GM06990 (cell line): ENCODE data around the gene MZF1.

Source experiments
- DNase-seq: peaks from one replicate; pipeline ENCODE4 v3.0.0-alpha.2; 2011; ENCODE audit not compliant: insufficient read length; ENCODE audit errors: extremely low read depth
- H3K27me3 ChIP-seq: replicated peaks from 2 replicates; pipeline ENCODE4 v1.6.0; 2011; ENCODE audit warnings: low read length; ENCODE audit not compliant: control insufficient read depth, insufficient read depth
- H3K36me3 ChIP-seq: 2 replicates; pipeline ENCODE4 v1.5.1; 2011; ENCODE audit warnings: low read length; ENCODE audit not compliant: control insufficient read depth, insufficient read depth
- H3K4me3 ChIP-seq: replicated peaks from 2 replicates; pipeline ENCODE4 v1.5.1; 2011; ENCODE audit warnings: low read depth, mild to moderate bottlenecking, control low read depth, low read length
- CTCF ChIP-seq: IDR thresholded peaks from 2 replicates; pipeline ENCODE4 v1.5.1; 2011; ENCODE audit warnings: low read length, control low read depth, mild to moderate bottlenecking, inconsistent platforms; ENCODE audit not compliant: insufficient read depth, poor library complexity, severe bottlenecking

The MZF1 gene

GRCh38 chr19:58575183-58576041 lies 2.3 kb upstream of the MZF1 start:
- TF ChIP-seq CTCF = peak; percentile 22

GRCh38 chr19:58573658-58574164 lies 576 bp upstream of the MZF1 start:
- H3K4me3 ChIP-seq = peak overlapping the region; percentile 74
- peaks cover 19% of the 10 kb centered on the region for H3K36me3 ChIP-seq
- DNase-seq = no peak
- no peak for TF ChIP-seq CTCF
- no peaks in the 10 kb centered on the region for H3K27me3 ChIP-seq

More at GRCh38 chr19:58575183-58576041, 2.3 kb upstream of the MZF1 start:
- peak; percentile 93 for DNase-seq
- Histone ChIP-seq H3K27me3 (no peaks in the 10 kb centered on the region), H3K36me3 (peaks cover 8% of the 10 kb centered on the region), H3K4me3 (peak overlapping the region; percentile 83)

GRCh38 chr19:58572026-58572817 lies 913 bp downstream of the MZF1 start:
- TF ChIP-seq CTCF = no peak
- no peaks in the 10 kb centered on the region for H3K27me3 ChIP-seq
- no peak for DNase-seq

GRCh38 chr19:58571575-58571947 lies 1.6 kb downstream of the MZF1 start:
- DNase-seq = no peak
- peaks cover 23% of the 10 kb centered on the region for H3K36me3 ChIP-seq
- no peaks in the 10 kb centered on the region for H3K27me3 ChIP-seq
- no peak overlapping the region for H3K4me3 ChIP-seq
- TF ChIP-seq CTCF = no peak

More at GRCh38 chr19:58572026-58572817, 913 bp downstream of the MZF1 start:
- Histone ChIP-seq H3K4me3 (peak overlapping the region; percentile 74), H3K36me3 (peaks cover 21% of the 10 kb centered on the region)

- Histone ChIP-seq H3K36me3 (peaks cover 23% of the 10 kb centered on the region), H3K4me3 (no peak overlapping the region), H3K27me3 (no peaks in the 10 kb centered on the region)
- no peak for DNase-seq
- no peak for TF ChIP-seq CTCF
Observed at GRCh38 chr19:58570770-58571574, 2.2 kb downstream of the MZF1 start.
